Gastrocnemius medialis (tissue), 4 donors: ENCODE measurements around the gene TMEM37. TPM values are rescaled to one million over a fixed set of nuclear protein-coding genes. Genes with fewer than 3 reads are reported as not detected.

Experiments
- ATAC-seq, 2 donors: fragments of 150-250 bp; one replicate each; pipeline ENCODE4 v1.9.1; 2016
- DNase-seq, 2 donors: peaks; one replicate each; pipeline ENCODE4 v3.0.0-alpha.2; 2019
- H3K27ac ChIP-seq, 4 donors: fragments of 200-600 bp; sonication (generic); 1 replicate in 1 of 4; 2 replicates in 3 of 4; pipeline ENCODE4 v1.5.1; 2016 to 2018; ENCODE audit warnings: mild to moderate bottlenecking in 2 of 4, moderate library complexity in 1 of 4
- H3K27me3 ChIP-seq, 3 donors: fragments of 200-600 bp; sonication (generic) in 2 of 3; 1 replicate in 1 of 3; 2 replicates in 2 of 3; pipeline versions ENCODE4 v1.5.1 to v1.6.0; 2016 to 2019; ENCODE audit warnings: mild to moderate bottlenecking in 1 of 3, moderate library complexity in 1 of 3
- H3K36me3 ChIP-seq, 2 donors: fragments of 200-600 bp; sonication (generic) in 1 of 2; one replicate each; pipeline ENCODE4 v1.5.1; 2017 to 2018
- H3K4me1 ChIP-seq, 2 donors: fragments of 200-600 bp; sonication (generic) in 1 of 2; one replicate each; pipeline ENCODE4 v1.5.1; 2016 to 2017; ENCODE audit warnings: mild to moderate bottlenecking in 2 of 2
- H3K4me3 ChIP-seq, 4 donors: fragments of 200-600 bp; sonication (generic) in 3 of 4; 1 replicate in 1 of 4; 2 replicates in 3 of 4; pipeline ENCODE4 v1.5.1; 2016 to 2019; ENCODE audit warnings: mild to moderate bottlenecking in 2 of 4
- H3K9me3 ChIP-seq, 3 donors: fragments of 200-600 bp; sonication (generic) in 2 of 3; 1 replicate in 1 of 3; 2 replicates in 2 of 3; pipeline ENCODE4 v1.5.1; 2016 to 2019
- POLR2A ChIP-seq, 2 donors: fragments of 450-650 bp; IDR thresholded peaks; one replicate each; pipeline ENCODE4 v1.6.1; 2017; ENCODE audit warnings: antibody characterized with exemption in 2 of 2, mild to moderate bottlenecking in 2 of 2, moderate library complexity in 2 of 2
- in situ Hi-C, 4 donors: fragments of 200-750 bp; cut with MboI; loops; one replicate each; pipeline versions ENCODE4 v1.15.0 to v1.8.0; 2017; ENCODE audit warnings: low sequenced_read_pairs in 4 of 4
- intact Hi-C: fragments of 100-400 bp; cut with DNase I; formaldehyde crosslinking; loops from one replicate; pipeline ENCODE4 v1.15.1; 2023; ENCODE audit warnings: low total_unique reads
- total RNA-seq, 4 donors: library from RNA; depleted of rRNA; stranded (reverse); fragments of >200 nt; gene quantifications; one replicate each; pipeline versions ENCODE4 v1.1.0 to v1.2.3, GENCODE V29; 2016
- TF ChIP-seq, protein P1 (sequence below), 5 experiments: fragments of 450-650 bp in 3 of 5; fragments of 200-600 bp in 2 of 5; sonication (generic) in 2 of 5; IDR thresholded peaks in 4 of 5; conservative IDR thresholded peaks in 1 of 5; 1 replicate in 4 of 5; 2 replicates in 1 of 5; pipeline ENCODE4 v1.5.1; 2016 to 2019; ENCODE audit warnings: antibody characterized with exemption in 5 of 5, mild to moderate bottlenecking in 3 of 5, moderate library complexity in 3 of 5

TMEM37 gene
- total RNA-seq, 4 donors from 2014 or later: 0.49 to 2.7 (median 0.64) TPM

DNA sequence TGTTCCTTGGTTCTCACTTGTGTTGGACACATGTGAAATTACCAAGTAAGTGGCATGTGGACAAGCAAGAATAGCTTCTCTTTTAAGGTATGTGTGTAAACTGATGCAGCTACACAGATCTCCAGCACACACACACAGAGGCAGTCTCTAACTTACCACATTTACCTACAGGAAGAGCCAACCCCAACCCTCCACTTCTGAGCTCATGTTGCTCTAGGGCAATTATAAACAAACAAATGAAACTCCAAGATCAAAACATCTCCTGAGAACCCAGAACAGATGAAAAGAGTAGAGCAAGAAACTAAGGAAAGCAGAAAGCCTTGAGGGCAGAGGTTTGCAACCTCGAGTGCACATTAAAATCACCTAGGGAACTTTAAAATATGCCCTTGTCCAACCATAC lies 16.0 kb upstream of the TMEM37 start:
- in situ Hi-C loops: loop anchor here in 3 of 4 donors (10.0 to 25.0 kb wide), 2 partner anchors 247 to 249 kb away; no protein-coding TSS in a partner anchor
- no peaks in the 10 kb centered on the region for H3K27me3 ChIP-seq
- TF ChIP-seq, protein P1, sequence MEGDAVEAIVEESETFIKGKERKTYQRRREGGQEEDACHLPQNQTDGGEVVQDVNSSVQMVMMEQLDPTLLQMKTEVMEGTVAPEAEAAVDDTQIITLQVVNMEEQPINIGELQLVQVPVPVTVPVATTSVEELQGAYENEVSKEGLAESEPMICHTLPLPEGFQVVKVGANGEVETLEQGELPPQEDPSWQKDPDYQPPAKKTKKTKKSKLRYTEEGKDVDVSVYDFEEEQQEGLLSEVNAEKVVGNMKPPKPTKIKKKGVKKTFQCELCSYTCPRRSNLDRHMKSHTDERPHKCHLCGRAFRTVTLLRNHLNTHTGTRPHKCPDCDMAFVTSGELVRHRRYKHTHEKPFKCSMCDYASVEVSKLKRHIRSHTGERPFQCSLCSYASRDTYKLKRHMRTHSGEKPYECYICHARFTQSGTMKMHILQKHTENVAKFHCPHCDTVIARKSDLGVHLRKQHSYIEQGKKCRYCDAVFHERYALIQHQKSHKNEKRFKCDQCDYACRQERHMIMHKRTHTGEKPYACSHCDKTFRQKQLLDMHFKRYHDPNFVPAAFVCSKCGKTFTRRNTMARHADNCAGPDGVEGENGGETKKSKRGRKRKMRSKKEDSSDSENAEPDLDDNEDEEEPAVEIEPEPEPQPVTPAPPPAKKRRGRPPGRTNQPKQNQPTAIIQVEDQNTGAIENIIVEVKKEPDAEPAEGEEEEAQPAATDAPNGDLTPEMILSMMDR (IDR thresholded peaks at IDR 0.05 in 4 of 5, conservative IDR thresholded peaks at IDR 0.05 in 1 of 5): no peak
- no peak for TF ChIP-seq POLR2A (IDR thresholded peaks at IDR 0.05)
- H3K9me3 ChIP-seq: no peaks in the 10 kb centered on the region
- no peak overlapping the region for H3K4me3 ChIP-seq
- ATAC-seq (no peak), DNase-seq (no peak)
- no peak overlapping the region for H3K27ac ChIP-seq
- intact Hi-C loops: no loop called here
- H3K4me1 ChIP-seq: no peaks in the 10 kb centered on the region
- no peaks in the 10 kb centered on the region for H3K36me3 ChIP-seq

DNA sequence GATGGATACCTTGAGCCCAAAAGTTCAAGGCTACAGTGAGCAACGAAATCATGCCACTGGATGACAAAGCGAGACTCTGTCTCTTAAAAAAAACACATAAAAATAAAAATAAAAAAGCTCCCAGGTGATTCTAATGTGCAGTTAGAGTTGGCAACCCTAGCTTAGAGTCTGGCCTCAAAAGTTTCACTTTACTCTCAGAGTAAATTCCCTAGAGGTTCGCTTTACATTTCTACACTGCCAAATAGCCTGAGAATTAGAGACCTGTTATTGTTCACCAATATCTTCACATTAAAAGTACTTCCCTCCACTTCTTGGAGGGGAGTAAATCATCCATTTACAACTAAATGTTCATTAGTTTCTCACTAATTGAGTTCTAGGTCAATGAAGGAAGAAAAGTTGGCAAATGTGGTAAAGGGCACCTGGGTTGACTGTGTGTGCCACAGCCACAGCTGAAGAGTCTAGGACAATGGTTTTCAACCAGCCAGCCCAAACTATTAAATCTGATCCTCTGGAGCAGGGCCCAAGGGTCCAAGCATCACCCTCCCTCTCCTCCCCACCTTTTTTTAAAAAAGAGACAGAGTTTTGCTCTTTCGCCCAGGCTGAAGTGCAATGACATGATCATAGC lies 15.2 kb upstream of the TMEM37 start:
- in situ Hi-C loops: loop anchor here in 3 of 4 donors (10.0 to 25.0 kb wide), 2 partner anchors 246 to 248 kb away; no protein-coding TSS in a partner anchor
- H3K4me1 ChIP-seq: no peaks in the 10 kb centered on the region
- H3K9me3 ChIP-seq: no peaks in the 10 kb centered on the region
- TF ChIP-seq, protein P1 (IDR thresholded peaks at IDR 0.05 in 4 of 5, conservative IDR thresholded peaks at IDR 0.05 in 1 of 5): no peak
- TF ChIP-seq POLR2A (IDR thresholded peaks at IDR 0.05): no peak
- ATAC-seq (no peak), DNase-seq (no peak)
- H3K36me3 ChIP-seq: no peaks in the 10 kb centered on the region
- no peak overlapping the region for H3K27ac ChIP-seq
- intact Hi-C loops: no loop called here
- H3K27me3 ChIP-seq: no peaks in the 10 kb centered on the region
- H3K4me3 ChIP-seq: no peak overlapping the region

DNA sequence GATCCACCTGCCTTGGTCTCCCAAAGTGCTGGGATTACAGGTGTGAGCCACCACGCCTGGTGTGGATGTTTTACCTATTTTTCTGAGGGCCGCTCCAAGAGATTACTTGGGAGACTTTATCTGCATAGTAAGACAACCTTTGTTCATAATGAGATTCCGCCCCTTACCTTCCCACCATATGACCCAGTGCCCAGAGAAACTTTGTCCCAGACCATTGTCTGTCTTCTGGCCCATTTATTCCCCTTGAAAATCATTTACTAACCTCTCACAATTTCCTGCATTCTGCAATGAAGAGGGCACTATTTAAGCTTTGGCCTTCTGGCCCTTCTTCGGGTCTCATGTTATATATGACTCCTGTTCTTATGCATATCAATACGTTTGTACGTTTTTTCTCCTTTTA lies 13.7 kb upstream of the TMEM37 start:
- no peaks in the 10 kb centered on the region for H3K4me1 ChIP-seq
- intact Hi-C loops (no loop called here), in situ Hi-C loops (loop anchor here in 3 of 4 donors (10.0 to 25.0 kb wide), 2 partner anchors 244 to 247 kb away; no protein-coding TSS in a partner anchor)
- ATAC-seq (no peak), DNase-seq (no peak)
- H3K9me3 ChIP-seq: no peaks in the 10 kb centered on the region
- no peak for TF ChIP-seq POLR2A (IDR thresholded peaks at IDR 0.05)
- TF ChIP-seq, protein P1 (IDR thresholded peaks at IDR 0.05 in 4 of 5, conservative IDR thresholded peaks at IDR 0.05 in 1 of 5): no peak
- no peaks in the 10 kb centered on the region for H3K36me3 ChIP-seq
- H3K27me3 ChIP-seq: no peaks in the 10 kb centered on the region
- H3K4me3 ChIP-seq: no peak overlapping the region
- no peak overlapping the region for H3K27ac ChIP-seq

DNA sequence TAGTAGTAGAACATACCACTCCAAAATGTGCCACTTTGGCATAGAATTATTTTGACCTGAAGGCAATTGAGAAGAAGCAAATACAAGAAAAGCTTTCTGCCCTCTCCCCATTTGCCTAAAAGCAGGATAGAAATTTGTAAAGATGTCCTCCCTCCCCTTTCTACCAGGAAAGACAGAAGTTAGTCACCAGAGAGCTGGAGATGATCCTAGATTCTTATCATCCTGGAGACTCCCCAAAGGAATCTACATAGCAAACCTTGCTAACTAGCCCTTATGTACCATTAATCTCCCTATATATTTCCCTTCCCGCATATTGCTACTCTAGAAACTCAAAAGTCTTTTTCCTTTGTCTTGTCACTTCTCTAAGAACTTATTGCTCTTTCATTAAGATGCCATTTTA lies 12.6 kb upstream of the TMEM37 start:
- Histone ChIP-seq H3K4me3 (no peak overlapping the region), H3K9me3 (no peaks in the 10 kb centered on the region), H3K36me3 (no peaks in the 10 kb centered on the region), H3K4me1 (no peaks in the 10 kb centered on the region), H3K27me3 (no peaks in the 10 kb centered on the region), H3K27ac (no peak overlapping the region)
- intact Hi-C loops: no loop called here
- TF ChIP-seq, protein P1 (IDR thresholded peaks at IDR 0.05 in 4 of 5, conservative IDR thresholded peaks at IDR 0.05 in 1 of 5): no peak
- no peak for TF ChIP-seq POLR2A (IDR thresholded peaks at IDR 0.05)
- no peak for DNase-seq
- in situ Hi-C loops: loop anchor here in 3 of 4 donors (10.0 to 25.0 kb wide), 2 partner anchors 243 to 246 kb away; no protein-coding TSS in a partner anchor
- ATAC-seq: no peak
